Body of pancreas (tissue), 4 donors: ENCODE results near the gene HEATR5A. TPM values are rescaled to one million over a fixed set of nuclear protein-coding genes. Genes with fewer than 3 reads are reported as not detected.

Source experiments
- ATAC-seq: fragments of 150-250 bp; one replicate; pipeline ENCODE4 v1.9.1; 2016
- DNase-seq, 4 donors: peaks; one replicate each; pipeline ENCODE4 v3.0.0-alpha.2; 2019
- H3K27ac ChIP-seq, 4 donors: fragments of 200-600 bp; sonication (generic); 1 replicate in 3 of 4; 2 replicates in 1 of 4; pipeline versions ENCODE4 v1.5.1 to v1.6.1; 2016 to 2019; ENCODE audit warnings: mild to moderate bottlenecking in 1 of 4, mixed read lengths in 1 of 4, moderate library complexity in 1 of 4
- H3K27me3 ChIP-seq, 2 donors: fragments of 200-600 bp; sonication (generic); one replicate each; pipeline ENCODE4 v1.6.0; 2016; ENCODE audit warnings: mild to moderate bottlenecking in 1 of 2
- H3K36me3 ChIP-seq, 2 donors: fragments of 200-600 bp; sonication (generic); replicated peaks in 1 of 2; 2 replicates each; pipeline ENCODE4 v1.5.1; 2016; ENCODE audit warnings: low read depth in 2 of 2; ENCODE audit not compliant: insufficient read depth in 1 of 2
- H3K4me1 ChIP-seq: fragments of 200-600 bp; sonication (generic); one replicate; pipeline ENCODE4 v1.6.0; 2016
- H3K4me3 ChIP-seq, 2 donors: fragments of 200-600 bp; sonication (generic); 1 replicate in 1 of 2; 2 replicates in 1 of 2; pipeline ENCODE4 v1.5.1; 2016 to 2019
- H3K9me3 ChIP-seq, 3 donors: fragments of 200-600 bp; sonication (generic); 1 replicate in 2 of 3; 2 replicates in 1 of 3; pipeline ENCODE4 v1.5.1; 2016
- POLR2A ChIP-seq, 3 donors: fragments of 450-650 bp; IDR thresholded peaks; one replicate each; pipeline ENCODE4 v1.6.1; 2016; ENCODE audit warnings: antibody characterized with exemption in 3 of 3, mild to moderate bottlenecking in 2 of 3
- WGBS, 2 donors: methylation state at CpG; one replicate each; pipeline ENCODE4 v1.1.5; 2017; 5-methylcytosine and 5-hydroxymethylcytosine counted together
- intact Hi-C: fragments of 100-400 bp; cut with DNase I; formaldehyde crosslinking; loops from one replicate; pipeline ENCODE4 v1.15.1; 2023
- total RNA-seq, 2 donors: library from RNA; depleted of rRNA; stranded (reverse); fragments of >200 nt; gene quantifications; one replicate each; pipeline ENCODE4 v1.1.0, GENCODE V29; 2016
- TF ChIP-seq, protein P1 (sequence below), 7 experiments: fragments of 450-650 bp in 4 of 7; fragments of 200-600 bp in 3 of 7; sonication (generic) in 3 of 7; IDR thresholded peaks; one replicate each; pipeline ENCODE4 v1.5.1; 2016 to 2019; ENCODE audit warnings: antibody characterized with exemption in 7 of 7

Gene HEATR5A
- total RNA-seq, 2 donors from 2014 or later: 14.5 to 24.1 TPM

DNA sequence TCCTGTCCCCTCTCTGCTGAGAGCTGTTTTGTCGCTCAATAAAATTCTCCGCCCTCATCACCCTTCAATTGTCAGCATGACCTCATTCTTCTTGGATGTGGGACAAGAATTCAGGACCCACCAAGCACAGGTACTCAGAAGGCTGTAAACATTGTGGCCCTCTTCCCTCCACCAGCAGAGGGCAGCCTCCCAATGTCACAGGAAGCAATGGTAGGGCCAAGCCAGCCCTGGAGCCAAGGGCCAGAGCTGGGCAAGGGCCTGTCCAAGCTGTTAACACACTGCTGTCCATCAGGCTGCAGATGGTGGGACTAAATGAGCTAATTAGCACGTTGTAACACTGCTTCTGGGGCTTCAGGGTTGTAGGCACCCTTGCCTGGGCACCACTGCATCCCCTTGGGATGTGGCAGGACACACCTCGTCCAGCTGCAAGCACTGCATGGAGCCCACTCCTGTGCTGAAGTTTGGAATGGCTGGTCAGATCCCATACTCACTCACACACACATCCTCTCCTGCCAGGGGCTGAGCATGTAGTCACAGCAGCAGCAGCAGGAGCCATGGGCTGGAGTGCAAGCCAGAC is 150.1 kb downstream of the HEATR5A start:
- TF ChIP-seq POLR2A (IDR thresholded peaks at IDR 0.05): no peak
- TF ChIP-seq, protein P1, sequence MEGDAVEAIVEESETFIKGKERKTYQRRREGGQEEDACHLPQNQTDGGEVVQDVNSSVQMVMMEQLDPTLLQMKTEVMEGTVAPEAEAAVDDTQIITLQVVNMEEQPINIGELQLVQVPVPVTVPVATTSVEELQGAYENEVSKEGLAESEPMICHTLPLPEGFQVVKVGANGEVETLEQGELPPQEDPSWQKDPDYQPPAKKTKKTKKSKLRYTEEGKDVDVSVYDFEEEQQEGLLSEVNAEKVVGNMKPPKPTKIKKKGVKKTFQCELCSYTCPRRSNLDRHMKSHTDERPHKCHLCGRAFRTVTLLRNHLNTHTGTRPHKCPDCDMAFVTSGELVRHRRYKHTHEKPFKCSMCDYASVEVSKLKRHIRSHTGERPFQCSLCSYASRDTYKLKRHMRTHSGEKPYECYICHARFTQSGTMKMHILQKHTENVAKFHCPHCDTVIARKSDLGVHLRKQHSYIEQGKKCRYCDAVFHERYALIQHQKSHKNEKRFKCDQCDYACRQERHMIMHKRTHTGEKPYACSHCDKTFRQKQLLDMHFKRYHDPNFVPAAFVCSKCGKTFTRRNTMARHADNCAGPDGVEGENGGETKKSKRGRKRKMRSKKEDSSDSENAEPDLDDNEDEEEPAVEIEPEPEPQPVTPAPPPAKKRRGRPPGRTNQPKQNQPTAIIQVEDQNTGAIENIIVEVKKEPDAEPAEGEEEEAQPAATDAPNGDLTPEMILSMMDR (IDR thresholded peaks at IDR 0.05): peak in 2 of 7 experiments; percentile 8 to 16
- no peaks in the 10 kb centered on the region for H3K9me3 ChIP-seq
- ATAC-seq (no peak), DNase-seq (peak in 3 of 4 donors; percentile 17 to 26 (median 21))
- no peaks in the 10 kb centered on the region for H3K27me3 ChIP-seq
- H3K27ac ChIP-seq: no peak overlapping the region
- intact Hi-C loops: no loop called here
- no peak overlapping the region for H3K4me3 ChIP-seq
- WGBS, 2 donors: 81 to 90% methylated on average over 2 to 4 of the region's 4 CpGs
- peaks cover 4% of the 10 kb centered on the region for H3K4me1 ChIP-seq
- H3K36me3 ChIP-seq: no peaks in the 10 kb centered on the region

DNA sequence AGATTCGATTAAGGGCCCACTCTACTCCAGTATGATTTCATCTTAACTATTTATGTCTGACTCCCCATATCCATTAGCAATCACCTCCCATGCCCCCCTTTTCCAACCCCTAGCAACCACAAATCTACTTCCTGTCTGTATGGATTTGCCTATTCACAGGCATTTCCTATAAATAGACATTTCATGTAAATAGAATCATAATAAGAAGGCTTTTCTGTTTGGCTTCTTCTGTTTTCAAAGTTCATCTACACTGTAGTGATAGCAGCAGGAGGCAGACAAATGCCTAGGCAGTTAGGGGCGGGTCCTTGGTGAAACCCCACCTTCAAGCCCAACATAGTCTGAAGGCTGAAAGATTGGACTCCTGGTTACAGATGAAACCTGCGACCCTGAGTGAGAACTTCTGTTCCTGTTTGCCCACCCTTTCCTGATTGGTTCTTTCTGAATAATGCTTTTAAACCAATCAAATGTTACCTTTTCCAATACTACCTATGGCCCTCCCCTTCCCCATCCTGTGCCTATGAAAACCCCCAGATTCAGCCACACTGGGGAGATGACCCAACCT is 150.6 kb downstream of the HEATR5A start:
- WGBS, 2 donors: 74 to 88% methylated on average over 3 of the region's 3 CpGs
- Histone ChIP-seq H3K36me3 (no peaks in the 10 kb centered on the region), H3K4me1 (peaks cover 4% of the 10 kb centered on the region), H3K9me3 (no peaks in the 10 kb centered on the region), H3K27me3 (no peaks in the 10 kb centered on the region), H3K27ac (no peak overlapping the region), H3K4me3 (no peak overlapping the region)
- intact Hi-C loops: no loop called here
- DNase-seq: no peak
- ATAC-seq: no peak
- TF ChIP-seq, protein P1 (IDR thresholded peaks at IDR 0.05): no peak
- no peak for TF ChIP-seq POLR2A (IDR thresholded peaks at IDR 0.05)

DNA sequence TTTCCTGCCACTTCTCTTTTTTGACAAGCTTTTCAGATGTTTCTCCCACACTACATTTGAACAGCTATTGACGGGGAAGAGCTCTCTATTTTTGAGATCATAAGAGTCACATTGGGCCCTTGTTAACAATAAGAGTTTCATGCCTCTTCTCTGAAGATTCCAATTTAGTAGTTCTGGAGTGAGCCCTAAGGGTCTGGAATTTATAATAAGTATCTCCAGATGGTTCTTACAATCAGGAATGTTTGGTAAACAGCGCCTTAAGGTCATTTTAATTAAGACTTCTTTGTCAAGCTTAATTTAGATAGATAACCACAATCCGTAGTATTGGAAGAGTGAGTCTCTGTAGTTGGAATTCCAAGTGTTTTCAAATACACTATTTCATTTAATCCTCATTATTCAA is 152.1 kb downstream of the HEATR5A start:
- intact Hi-C loops: no loop called here
- Histone ChIP-seq H3K4me1 (peaks cover 4% of the 10 kb centered on the region), H3K4me3 (no peak overlapping the region), H3K9me3 (no peaks in the 10 kb centered on the region), H3K36me3 (no peaks in the 10 kb centered on the region), H3K27ac (no peak overlapping the region), H3K27me3 (no peaks in the 10 kb centered on the region)
- TF ChIP-seq, protein P1 (IDR thresholded peaks at IDR 0.05): no peak
- TF ChIP-seq POLR2A (IDR thresholded peaks at IDR 0.05): no peak
- ATAC-seq: no peak
- DNase-seq: no peak
- 87 to 94% methylated on average over 3 of the region's 3 CpGs for WGBS, 2 donors

DNA sequence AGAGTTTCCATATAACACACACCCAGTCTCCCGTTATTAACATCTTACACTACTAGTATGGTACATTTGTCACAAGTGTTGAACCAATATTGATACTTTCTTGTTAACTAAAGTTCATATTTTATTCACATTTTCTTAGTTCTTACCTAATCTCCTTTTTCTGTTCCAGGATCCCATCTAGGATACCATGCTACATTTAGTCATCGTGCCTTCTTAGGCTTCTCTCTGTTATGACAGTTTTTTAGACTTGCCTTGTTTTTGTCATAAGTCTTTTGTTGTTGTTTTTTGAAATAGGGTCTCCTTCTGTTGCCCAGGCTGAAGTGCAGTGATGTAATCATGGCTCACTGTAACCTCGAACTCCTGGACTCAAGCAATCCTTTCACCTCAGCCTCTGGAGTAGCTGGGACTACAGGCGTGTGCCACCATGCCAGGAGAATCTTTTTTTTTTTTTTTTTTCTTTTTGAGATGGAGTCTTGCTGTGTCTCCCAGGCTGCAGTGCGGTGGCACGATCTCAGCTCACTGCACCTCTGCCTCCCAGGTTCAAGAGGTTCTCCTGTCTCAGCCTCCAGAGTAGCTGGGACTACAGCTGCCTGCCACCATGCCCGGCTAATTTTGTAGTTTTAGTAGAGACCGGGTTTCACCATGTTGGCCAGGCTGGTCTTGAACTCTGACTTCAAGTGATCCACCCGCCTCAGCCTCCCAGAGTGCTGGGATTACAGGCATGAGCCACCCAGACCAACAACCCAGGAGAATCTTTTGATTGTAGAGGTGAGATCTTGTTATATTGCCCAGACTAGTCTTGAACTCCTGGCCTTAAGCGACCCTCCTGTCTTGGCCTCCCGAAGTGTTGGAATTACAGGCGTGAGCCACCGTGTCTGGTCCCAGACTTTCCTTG is 153.7 kb downstream of the HEATR5A start:
- no peak overlapping the region for H3K27ac ChIP-seq
- WGBS, 2 donors: 91 to 94% methylated on average over 13 of the region's 13 CpGs
- no peak for ATAC-seq

More for the DNA sequence above, 153.7 kb downstream of the HEATR5A start:
- Histone ChIP-seq H3K27me3 (no peaks in the 10 kb centered on the region), H3K4me1 (peaks cover 15% of the 10 kb centered on the region), H3K9me3 (no peaks in the 10 kb centered on the region), H3K36me3 (no peaks in the 10 kb centered on the region), H3K4me3 (no peak overlapping the region)
- intact Hi-C loops: no loop called here
- no peak for DNase-seq
- TF ChIP-seq POLR2A (IDR thresholded peaks at IDR 0.05): no peak
- TF ChIP-seq, protein P1 (IDR thresholded peaks at IDR 0.05): no peak
